IPS DF 6.9 (cell line): Measurements from ENCODE around the gene GTF2IRD1.

Experiments used
- DNase-seq: peaks from one replicate; pipeline ENCODE4 v3.0.0-alpha.2; 2013; ENCODE audit warnings: low read depth, low spot score
- H3K27ac ChIP-seq: one replicate; pipeline ENCODE4 v1.5.1; 2013; ENCODE audit warnings: low read length, control low read depth
- H3K27me3 ChIP-seq: 2 replicates; pipeline ENCODE4 v1.6.1; 2013; ENCODE audit warnings: mild to moderate bottlenecking, low read length; ENCODE audit not compliant: control insufficient read depth, insufficient read depth
- H3K36me3 ChIP-seq: 2 replicates; pipeline ENCODE4 v1.6.1; 2013; ENCODE audit warnings: low read length; ENCODE audit not compliant: control insufficient read depth, insufficient read depth
- H3K4me1 ChIP-seq: 2 replicates; pipeline ENCODE4 v1.6.1; 2013; ENCODE audit warnings: low read length; ENCODE audit not compliant: control insufficient read depth, insufficient read depth
- H3K4me3 ChIP-seq: 2 replicates; pipeline ENCODE4 v1.5.1; 2013; ENCODE audit warnings: mild to moderate bottlenecking, low read length
- H3K9me3 ChIP-seq: 2 replicates; pipeline ENCODE4 v1.6.1; 2013; ENCODE audit warnings: low read length, inconsistent platforms; ENCODE audit not compliant: control insufficient read depth, insufficient read depth
- WGBS: extraction: QIAGEN DNeasy Blood & Tissue Kit; methylation state at CpG from one replicate; pipeline ENCODE4 v1.1.7; 2013; ENCODE audit warnings: mixed read lengths, missing lambda C conversion rate; ENCODE audit not compliant: insufficient read length, insufficient coverage; 5-methylcytosine and 5-hydroxymethylcytosine counted together

The GTF2IRD1 gene

DNA sequence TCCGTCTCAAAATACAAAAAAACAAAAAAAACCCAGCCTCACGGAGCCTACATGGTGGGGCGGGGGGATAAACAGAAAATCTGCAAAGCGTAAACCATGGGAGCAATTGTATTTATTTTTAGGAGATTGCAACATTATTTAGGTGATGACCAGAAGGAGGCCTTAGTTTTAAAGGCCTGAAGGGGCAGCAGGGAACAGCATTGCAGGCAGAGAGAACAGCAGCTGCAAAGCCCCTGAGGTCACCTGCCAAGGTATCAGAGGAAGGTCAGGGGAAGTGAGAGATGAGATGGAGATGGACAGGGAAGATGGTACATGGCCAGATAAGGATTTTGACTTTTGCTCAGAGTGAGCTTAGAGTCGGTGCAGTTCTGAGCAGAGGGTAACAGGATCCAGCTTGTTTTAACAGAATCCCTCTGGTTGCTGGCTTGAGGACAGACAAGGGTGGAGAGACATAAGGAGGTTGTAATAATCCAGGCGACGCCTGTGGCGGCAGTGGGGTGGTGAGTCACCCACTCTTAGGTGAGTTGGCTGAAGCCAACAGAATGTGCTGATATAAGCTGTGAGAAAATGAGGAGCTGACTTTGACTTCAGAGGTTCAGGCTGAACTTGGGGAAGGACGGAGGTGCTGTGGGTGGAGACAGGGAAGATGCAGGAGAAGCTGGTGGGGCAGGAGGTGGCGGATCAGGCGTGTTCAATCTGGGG lies 121.5 kb downstream of the GTF2IRD1 start:
- H3K27ac ChIP-seq: no peak overlapping the region
- H3K4me3 ChIP-seq: no peak overlapping the region
- no CpG with 5 or more reads among the region's 11 CpGs for WGBS
- no peaks in the 10 kb centered on the region for H3K36me3 ChIP-seq
- no peak for DNase-seq
- H3K27me3 ChIP-seq: no peaks in the 10 kb centered on the region
- no peaks in the 10 kb centered on the region for H3K4me1 ChIP-seq
- no peaks in the 10 kb centered on the region for H3K9me3 ChIP-seq

DNA sequence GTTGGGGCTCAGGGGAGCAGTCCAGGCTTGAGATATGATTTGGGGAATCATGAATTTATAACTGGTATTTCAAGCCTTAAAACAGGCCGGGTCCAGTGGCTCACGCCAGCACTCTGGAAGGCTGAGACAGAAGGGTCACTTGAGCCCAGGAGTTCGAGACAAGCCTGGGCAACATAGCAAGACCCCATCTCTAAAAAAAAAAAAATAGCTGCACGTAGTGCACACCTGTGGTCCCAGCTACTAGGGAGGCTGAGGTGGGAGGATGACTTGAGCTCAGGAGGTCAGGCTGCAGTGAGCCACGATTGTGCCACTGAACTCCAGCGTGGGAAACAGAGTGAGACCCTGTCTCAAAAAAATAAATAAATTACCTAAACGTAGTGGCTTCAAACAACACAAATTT lies 122.1 kb downstream of the GTF2IRD1 start:
- Histone ChIP-seq H3K27ac (no peak overlapping the region), H3K27me3 (no peaks in the 10 kb centered on the region), H3K36me3 (no peaks in the 10 kb centered on the region), H3K4me3 (no peak overlapping the region), H3K4me1 (no peaks in the 10 kb centered on the region), H3K9me3 (no peaks in the 10 kb centered on the region)
- DNase-seq: no peak
- WGBS: no CpG with 5 or more reads among the region's 7 CpGs

DNA sequence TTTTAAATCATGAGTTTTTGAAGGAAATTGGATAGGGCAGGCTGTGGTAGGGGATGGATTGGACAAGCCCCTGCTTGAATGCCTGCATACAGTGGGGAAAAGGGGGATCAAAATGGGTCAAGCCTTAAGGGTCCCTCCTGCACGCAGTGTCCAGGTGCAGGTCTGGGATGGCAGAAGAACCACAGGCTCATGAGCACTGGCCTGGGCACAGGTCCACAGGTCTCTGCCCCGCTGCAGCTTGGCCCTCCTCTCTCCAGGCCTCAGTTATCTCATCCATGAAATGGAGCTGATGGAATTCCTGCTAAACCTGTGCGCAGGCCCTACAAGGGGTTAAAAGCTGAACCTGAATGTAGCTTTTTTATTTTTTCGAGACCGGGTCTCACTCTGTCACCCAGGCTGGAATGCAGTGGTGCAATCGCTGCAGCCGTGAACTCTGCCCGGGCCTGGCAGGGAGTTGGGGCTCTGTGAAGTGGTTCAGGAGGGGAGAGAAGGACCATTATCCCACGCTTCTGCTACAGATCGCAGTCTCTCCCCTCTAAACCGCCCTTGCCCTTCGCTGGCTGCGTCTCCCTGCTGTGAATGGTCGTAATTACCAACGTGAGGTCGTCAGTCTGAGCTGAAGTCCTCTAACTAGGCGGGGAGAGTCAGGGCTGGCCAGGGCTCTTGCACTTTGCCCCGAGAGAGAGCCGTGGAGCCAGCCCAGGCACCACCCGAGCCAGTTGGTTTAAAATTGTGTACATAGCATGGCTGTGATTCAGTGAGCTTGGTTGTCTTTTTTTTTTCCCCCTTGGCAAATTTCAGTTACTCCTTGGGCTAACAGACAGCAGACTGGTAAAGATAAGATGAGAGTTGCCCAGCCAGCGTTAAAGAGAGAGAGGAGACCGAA lies 126.3 kb downstream of the GTF2IRD1 start:
- Histone ChIP-seq H3K36me3 (no peaks in the 10 kb centered on the region; the same call in 1 of the 2 replicates), H3K27me3 (no peaks in the 10 kb centered on the region), H3K9me3 (no peaks in the 10 kb centered on the region), H3K27ac (no peak overlapping the region), H3K4me3 (no peak overlapping the region), H3K4me1 (no peaks in the 10 kb centered on the region)
- no CpG with 5 or more reads among the region's 22 CpGs for WGBS
- no peak for DNase-seq

DNA sequence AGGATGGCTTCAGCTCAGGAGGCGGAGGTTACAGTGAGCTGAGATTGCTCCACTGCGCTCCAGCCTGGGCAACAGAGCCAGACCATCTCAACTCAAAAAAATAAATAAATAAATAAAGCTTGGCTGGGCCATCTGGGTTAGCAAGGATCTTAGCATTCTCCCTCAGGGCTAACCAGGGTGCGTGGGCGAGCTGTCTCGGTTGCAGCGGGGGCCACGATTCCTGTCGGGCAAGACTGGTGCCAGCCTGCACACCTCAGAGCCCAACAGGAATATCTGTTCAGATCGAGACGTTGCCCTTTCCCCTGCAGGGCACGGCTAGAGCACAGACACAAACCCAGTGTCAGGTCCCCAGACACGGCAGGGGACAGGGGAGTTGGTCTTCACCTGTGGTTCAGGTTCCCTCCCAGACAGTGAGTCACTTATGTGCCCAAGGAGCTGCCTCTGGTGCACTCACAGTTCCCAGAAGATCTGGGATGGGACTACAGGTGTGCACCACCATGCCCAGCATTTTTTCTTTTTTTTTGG lies 128.3 kb downstream of the GTF2IRD1 start:
- WGBS: no CpG with 5 or more reads among the region's 12 CpGs
- Histone ChIP-seq H3K36me3 (no peaks in the 10 kb centered on the region; the same call in 1 of the 2 replicates), H3K27ac (no peak overlapping the region), H3K4me3 (no peak overlapping the region), H3K27me3 (no peaks in the 10 kb centered on the region), H3K9me3 (no peaks in the 10 kb centered on the region), H3K4me1 (no peaks in the 10 kb centered on the region)
- no peak for DNase-seq

DNA sequence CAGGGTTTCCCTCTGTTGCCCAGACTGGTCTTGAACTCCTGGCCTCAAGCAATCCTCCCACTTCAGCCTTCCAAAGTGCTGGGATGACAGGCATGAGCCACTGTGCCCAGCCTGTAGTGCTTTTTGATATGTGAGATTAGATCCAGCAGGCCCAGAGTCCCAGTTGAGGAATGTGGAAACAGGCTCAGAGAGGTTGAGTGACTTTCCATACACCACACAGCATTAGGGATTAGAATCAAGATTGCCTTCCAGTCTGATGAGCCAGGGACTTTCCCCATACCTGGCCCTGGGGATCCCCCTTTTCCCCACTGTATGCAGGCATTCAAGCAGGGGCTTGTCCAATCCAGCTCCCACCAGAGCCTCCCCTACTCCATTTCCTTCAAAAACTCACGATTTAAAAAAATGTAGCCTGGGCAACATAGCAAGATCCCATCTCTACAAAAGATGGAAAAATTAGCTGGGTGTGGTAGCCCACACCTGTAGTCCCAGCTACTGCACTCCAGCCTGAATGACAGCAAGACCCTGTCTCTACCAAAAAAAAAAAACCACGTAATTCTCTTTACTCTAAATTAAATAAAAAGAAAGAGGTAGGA lies 128.8 kb downstream of the GTF2IRD1 start:
- no peak for DNase-seq
- H3K4me1 ChIP-seq: peaks cover 2% of the 10 kb centered on the region
- H3K27ac ChIP-seq: no peak overlapping the region
- H3K4me3 ChIP-seq: no peak overlapping the region
- no CpG with 5 or more reads among the region's 2 CpGs for WGBS
- H3K36me3 ChIP-seq: no peaks in the 10 kb centered on the region; the same call in 1 of the 2 replicates
- H3K27me3 ChIP-seq: no peaks in the 10 kb centered on the region
- no peaks in the 10 kb centered on the region for H3K9me3 ChIP-seq

DNA sequence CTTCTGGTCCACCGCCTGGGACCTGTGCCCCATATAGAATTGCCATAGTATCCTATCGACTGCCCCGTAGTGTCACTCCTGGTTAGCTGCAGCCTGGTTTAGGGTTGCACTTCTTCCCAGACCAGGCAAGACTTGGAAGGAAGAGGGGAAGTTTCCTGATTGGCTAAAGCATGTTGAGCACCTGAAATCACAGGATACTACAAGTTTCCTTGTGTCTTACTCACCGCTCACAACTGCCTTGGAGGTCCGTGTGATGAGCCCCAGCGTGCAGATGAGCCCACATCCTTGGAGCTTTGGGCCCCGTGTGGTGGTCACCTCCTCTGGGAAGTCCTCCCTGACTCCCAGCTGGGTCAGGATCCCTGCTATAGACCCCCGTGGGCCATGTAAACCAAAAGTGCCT lies 129.9 kb downstream of the GTF2IRD1 start:
- Histone ChIP-seq H3K9me3 (no peaks in the 10 kb centered on the region), H3K4me3 (no peak overlapping the region), H3K27me3 (no peaks in the 10 kb centered on the region), H3K36me3 (peaks cover 2% of the 10 kb centered on the region), H3K4me1 (peaks cover 5% of the 10 kb centered on the region), H3K27ac (no peak overlapping the region)
- DNase-seq: no peak
- no CpG with 5 or more reads among the region's 8 CpGs for WGBS

DNA sequence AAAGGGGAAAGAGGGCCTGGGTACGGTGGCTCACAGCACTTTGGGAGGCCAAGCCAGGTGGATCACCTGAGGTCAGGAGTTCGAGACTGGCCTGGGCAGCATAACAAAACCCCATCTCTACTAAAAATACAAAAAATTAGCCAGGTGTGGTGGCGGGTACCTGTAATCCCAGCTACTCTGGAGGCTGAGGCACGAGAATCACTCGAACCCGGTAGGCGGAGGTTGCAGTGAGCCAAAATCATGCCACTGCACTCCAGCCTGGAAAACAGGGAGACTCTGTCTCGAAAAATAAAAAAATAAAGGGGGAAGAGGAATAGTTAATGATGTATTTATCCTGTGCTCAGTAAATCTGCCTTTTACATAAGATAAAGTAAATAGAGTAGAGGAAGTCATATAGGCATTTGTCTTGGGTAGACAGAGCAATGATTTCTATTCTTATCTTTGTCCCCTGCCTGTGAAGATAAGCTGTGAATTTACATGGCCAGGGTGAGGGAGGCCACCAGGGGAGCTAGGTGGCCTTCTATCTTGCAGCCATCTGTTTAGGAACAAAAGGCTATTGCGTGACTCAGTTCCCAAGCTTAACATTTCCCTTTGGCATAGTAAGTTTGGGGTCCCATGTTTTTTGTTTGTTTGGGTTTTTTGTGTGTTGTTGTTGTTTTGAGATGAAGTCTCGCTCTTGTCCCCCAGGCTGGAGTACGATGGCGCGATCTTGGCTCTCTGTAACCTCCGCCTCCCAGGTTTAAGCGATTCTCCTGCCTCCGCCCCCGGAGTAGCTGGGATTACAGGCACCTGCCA lies 130.7 kb downstream of the GTF2IRD1 start:
- Histone ChIP-seq H3K9me3 (no peaks in the 10 kb centered on the region), H3K4me1 (peaks cover 5% of the 10 kb centered on the region), H3K36me3 (peaks cover 2% of the 10 kb centered on the region), H3K27ac (no peak overlapping the region), H3K4me3 (no peak overlapping the region), H3K27me3 (no peaks in the 10 kb centered on the region)
- WGBS: no CpG with 5 or more reads among the region's 17 CpGs
- DNase-seq: no peak

DNA sequence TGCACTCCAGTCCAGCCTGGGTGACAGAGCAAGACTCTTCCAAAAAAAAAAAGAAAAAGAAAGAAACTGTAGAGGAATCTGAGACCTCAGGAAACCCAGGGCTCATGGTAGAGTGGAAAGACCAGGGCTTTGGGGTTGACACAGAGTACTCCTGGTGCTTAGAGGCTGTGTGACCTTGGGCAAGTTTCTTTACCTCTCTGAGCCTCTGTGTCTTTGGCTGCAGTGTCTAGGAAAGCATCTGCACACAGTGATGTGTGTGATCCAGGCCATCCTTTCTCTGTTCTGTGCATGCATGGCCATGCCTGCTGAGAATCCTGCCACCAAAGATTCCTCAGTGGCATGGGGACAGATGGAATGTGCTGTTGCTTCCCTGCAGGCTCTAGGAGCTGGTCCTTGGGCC lies 132.1 kb downstream of the GTF2IRD1 start:
- no peaks in the 10 kb centered on the region for H3K27me3 ChIP-seq
- H3K9me3 ChIP-seq: no peaks in the 10 kb centered on the region
- peaks cover 6% of the 10 kb centered on the region for H3K36me3 ChIP-seq
- H3K4me3 ChIP-seq: no peak overlapping the region
- H3K4me1 ChIP-seq: peaks cover 5% of the 10 kb centered on the region
- no peak overlapping the region for H3K27ac ChIP-seq
- no peak for DNase-seq

DNA sequence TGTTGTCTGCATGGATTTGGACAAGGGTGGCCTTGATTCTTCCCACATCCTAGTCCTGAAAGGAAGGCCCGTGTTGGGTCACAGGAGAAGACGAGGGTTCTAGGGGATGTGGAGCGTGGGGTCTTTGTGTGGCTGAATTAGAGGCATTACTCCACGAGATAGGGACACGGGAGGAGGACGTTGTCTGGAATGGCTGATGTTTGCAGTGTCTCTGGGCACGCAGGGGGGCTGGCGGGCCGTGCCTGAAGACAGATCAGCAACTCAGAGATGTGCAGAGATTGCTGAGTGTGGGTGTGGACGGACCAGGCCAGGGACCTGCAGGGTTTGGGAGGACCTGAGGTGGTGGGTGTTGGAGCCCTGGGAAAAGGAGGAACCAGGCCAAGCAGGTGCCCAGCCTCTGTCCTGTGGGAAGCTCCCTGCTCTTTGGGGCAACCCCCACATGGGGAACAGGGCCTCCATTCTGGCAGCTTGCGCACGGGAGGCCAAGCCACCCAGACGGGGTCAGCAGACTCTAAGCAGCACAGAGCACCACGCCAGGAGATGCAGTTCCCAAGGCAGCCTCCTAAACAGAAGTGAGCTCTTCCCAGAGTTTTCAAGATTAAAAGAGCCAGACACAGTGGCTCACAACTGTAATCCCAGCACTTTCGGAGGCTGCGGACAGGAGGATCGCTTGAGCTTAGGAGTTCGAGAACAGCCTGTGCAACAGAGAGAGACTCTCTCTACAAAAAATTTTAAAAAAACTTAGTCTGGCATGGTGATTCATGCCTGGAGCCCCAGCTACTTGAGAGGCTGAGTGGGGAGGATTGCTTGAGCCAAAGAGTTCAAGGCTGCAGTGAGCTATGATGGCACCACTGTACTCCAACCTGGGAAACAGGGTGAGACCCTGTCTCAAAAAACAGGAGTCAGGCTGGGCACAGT lies 132.8 kb downstream of the GTF2IRD1 start:
- no peak for DNase-seq
- peaks cover 9% of the 10 kb centered on the region for H3K36me3 ChIP-seq
- H3K4me1 ChIP-seq: peaks cover 5% of the 10 kb centered on the region
- no peaks in the 10 kb centered on the region for H3K9me3 ChIP-seq
- no peak overlapping the region for H3K27ac ChIP-seq
- no CpG with 5 or more reads among the region's 18 CpGs for WGBS
- H3K4me3 ChIP-seq: no peak overlapping the region
- no peaks in the 10 kb centered on the region for H3K27me3 ChIP-seq
